Spleen (tissue), 7 donors: ENCODE measurements around the gene PDIA2.

ENCODE experiments used
- CTCF ChIP-seq, 11 experiments: fragments of 200-600 bp in 7 of 11; fragments of 450-650 bp in 4 of 11; sonication (generic) in 4 of 11; IDR thresholded peaks in 8 of 11; conservative IDR thresholded peaks in 3 of 11; 1 replicate in 7 of 11; 2 replicates in 4 of 11; pipeline versions ENCODE4 v1.4.0 to v1.8.0; 2016 to 2021; ENCODE audit warnings: antibody characterized with exemption in 11 of 11, inconsistent platforms in 4 of 11, mild to moderate bottlenecking in 1 of 11
- POLR2A ChIP-seq, 3 donors: fragments of 450-650 bp; IDR thresholded peaks; one replicate each; pipeline ENCODE4 v1.5.1; 2017; ENCODE audit warnings: antibody characterized with exemption in 3 of 3, mild to moderate bottlenecking in 1 of 3
- donor health status: DM: no; HTN: no; CAD: no; lungs with moderate emphysema.
- donor health status: DM: no; HTN: no; CAD: no.
- donor health status: DM: no; HTN: no; CAD: no.

- TF ChIP-seq CTCF (IDR thresholded peaks at IDR 0.05 in 8 of 11, conservative IDR thresholded peaks at IDR 0.05 in 3 of 11) (no peak), POLR2A (IDR thresholded peaks at IDR 0.05) (no peak)
Measured at GRCh38 chr16:263182-263774, 19.7 kb upstream of the PDIA2 start.
